Measurements from ENCODE around the gene TOM1L2.

The TOM1L2 gene

GRCh38 chr17:17806035-17806434, 166.2 kb downstream of the TOM1L2 start:
- no peak for DNase-seq (ENCODE audit: low spot score)

GRCh38 chr17:17805575-17805974, 166.6 kb downstream of the TOM1L2 start:
- DNase-seq (ENCODE audit: low spot score): no peak

- no peak for DNase-seq (ENCODE audit: low spot score)
Observed at GRCh38 chr17:17804007-17804406, 168.2 kb downstream of the TOM1L2 start.

GRCh38 chr17:17801800-17802481, 170.3 kb downstream of the TOM1L2 start:
- no peak for DNase-seq (ENCODE audit: low spot score)

- DNase-seq (ENCODE audit: low spot score): no peak
Observed at GRCh38 chr17:17800504-17801021, 171.6 kb downstream of the TOM1L2 start.

DNA sequence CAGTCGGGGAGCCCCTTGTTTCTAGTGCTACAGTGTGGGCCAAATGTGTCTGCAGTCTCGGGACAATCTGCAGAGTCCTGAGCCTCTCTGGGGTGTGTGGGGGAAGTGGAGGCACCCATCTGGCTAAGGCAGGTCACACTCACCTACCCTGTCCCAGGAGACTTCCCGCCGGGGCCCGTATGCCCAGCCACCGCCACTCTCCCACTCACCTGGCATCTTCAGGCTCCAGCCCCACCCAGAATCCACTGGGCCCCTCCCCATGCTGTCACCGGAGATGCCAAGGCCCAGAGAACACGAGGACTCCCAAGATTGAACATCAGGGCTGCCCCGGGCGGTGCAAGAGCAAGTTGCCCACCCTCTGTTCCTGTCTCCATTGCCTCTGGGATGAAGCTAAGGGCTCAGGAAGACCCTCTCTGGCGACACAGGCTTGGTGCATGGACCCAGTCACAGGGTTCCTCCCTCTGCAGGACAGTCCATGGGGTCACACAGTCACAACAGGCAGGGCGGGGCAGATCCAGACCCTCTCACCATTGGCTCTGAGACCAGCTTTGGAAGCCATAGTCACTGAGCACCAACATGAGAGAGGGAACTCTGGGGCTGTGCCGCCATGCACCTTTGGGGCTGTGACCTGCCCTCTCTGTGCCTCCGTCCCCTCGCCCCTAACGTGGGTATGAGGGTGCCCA, 173.5 kb downstream of the TOM1L2 start:
- DNase-seq (ENCODE audit: low spot score): no peak

DNA sequence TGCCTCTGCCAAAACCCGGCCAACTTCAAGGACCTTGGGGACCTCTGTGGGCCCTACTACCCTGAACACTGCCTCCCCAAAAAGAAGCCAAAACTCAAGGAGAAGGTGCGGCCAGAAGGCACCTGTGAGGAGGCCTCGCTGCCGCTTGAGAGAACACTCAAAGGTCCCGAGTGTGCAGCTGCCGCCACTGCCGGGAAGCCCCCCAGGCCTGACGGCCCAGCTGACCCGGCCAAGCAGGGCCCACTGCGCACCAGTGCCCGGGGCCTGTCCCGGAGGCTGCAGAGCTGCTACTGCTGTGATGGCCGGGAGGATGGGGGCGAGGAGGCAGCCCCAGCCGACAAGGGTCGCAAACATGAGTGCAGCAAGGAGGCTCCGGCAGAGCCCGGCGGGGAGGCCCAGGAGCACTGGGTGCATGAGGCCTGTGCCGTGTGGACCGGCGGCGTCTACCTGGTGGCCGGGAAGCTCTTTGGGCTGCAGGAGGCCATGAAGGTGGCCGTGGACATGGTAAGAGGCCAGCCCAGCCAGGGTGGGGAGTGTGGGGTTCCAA, 174.1 kb downstream of the TOM1L2 start:
- no peak for DNase-seq (ENCODE audit: low spot score)

GRCh38 chr17:17797119-17797809, 174.9 kb downstream of the TOM1L2 start:
- no peak for DNase-seq (ENCODE audit: low spot score)

- no peak for DNase-seq (ENCODE audit: low spot score)
Observed at GRCh38 chr17:17796787-17797061, 175.5 kb downstream of the TOM1L2 start.

DNA sequence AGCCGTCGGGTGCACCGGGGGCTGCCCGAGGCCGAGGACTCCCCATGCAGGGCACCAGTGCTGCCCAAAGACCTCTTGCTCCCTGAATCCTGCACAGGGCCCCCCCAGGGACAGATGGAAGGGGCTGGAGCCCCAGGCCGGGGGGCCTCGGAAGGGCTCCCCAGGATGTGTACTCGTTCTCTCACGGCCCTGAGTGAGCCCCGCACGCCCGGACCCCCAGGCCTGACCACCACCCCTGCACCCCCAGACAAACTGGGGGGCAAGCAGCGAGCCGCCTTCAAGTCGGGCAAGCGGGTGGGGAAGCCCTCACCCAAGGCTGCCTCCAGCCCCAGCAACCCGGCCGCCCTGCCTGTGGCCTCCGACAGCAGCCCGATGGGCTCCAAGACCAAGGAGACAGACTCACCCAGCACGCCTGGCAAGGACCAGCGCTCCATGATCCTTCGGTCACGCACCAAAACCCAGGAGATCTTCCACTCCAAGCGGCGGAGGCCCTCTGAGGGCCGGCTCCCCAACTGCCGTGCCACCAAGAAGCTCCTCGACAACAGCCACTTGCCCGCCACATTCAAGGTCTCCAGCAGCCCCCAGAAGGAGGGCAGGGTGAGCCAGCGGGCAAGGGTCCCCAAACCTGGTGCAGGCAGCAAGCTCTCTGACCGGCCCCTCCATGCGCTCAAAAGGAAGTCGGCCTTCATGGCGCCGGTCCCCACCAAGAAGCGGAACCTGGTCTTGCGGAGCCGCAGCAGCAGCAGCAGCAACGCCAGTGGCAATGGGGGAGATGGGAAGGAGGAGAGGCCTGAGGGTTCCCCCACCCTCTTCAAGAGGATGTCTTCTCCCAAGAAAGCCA, 176.0 kb downstream of the TOM1L2 start:
- DNase-seq (ENCODE audit: low spot score): no peak

DNA sequence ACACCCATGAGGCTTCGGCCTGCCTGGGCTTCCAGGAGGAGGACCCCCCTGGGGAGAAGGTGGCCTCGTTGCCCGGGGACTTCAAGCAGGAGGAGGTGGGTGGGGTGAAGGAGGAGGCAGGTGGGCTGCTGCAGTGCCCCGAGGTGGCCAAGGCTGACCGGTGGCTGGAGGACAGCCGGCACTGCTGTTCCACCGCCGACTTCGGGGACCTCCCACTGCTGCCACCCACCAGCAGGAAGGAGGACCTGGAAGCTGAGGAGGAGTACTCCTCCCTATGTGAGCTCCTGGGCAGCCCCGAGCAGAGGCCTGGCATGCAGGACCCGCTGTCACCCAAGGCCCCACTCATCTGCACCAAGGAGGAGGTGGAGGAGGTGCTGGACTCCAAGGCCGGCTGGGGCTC, 176.9 kb downstream of the TOM1L2 start:
- no peak for DNase-seq (ENCODE audit: low spot score)

GRCh38 chr17:17794382-17794781, 177.8 kb downstream of the TOM1L2 start:
- DNase-seq (ENCODE audit: low spot score): no peak
